Activated naive CD8-positive, alpha-beta T cell treated with anti-CD3 and anti-CD28 coated beads, Interleukin-2, amount 10 ng/mL, durations not matched to agents 7 days and 5 days (primary cell): Measurements from ENCODE around the gene SLC4A3. TPM values are rescaled to one million over a fixed set of nuclear protein-coding genes. Genes with fewer than 3 reads are reported as not detected.

Source experiments
- ATAC-seq: fragments of 150-1000 bp; cut with Tn5 transposase; one replicate; pipeline ENCODE4 v1.10.0; 2021; ENCODE audit warnings: low read depth, moderate library complexity
- POLR2A ChIA-PET: fragments of 350-600 bp; sonication (Branson Sonifier 250); formaldehyde crosslinking; loops from one replicate; lab custom pipeline; 2021; ENCODE audit warnings: antibody characterized with exemption; lab: Charles Lee
- DNase-seq: peaks from one replicate; pipeline ENCODE4 v3.0.0; 2021
- H3K27ac Mint-ChIP-seq: one replicate; pipeline ENCODE4 v1.8.0; 2022; ENCODE audit warnings: mild to moderate bottlenecking, mixed read lengths
- H3K27me3 Mint-ChIP-seq: one replicate; pipeline ENCODE4 v1.8.0; 2022; ENCODE audit warnings: mild to moderate bottlenecking, moderate library complexity, mixed read lengths
- H3K36me3 Mint-ChIP-seq: one replicate; pipeline ENCODE4 v1.8.0; 2021; ENCODE audit warnings: mild to moderate bottlenecking, mixed read lengths
- H3K4me1 Mint-ChIP-seq: one replicate; pipeline ENCODE4 v1.8.0; 2021; ENCODE audit warnings: mixed read lengths
- H3K4me3 Mint-ChIP-seq: one replicate; pipeline ENCODE4 v1.8.0; 2022; ENCODE audit warnings: mild to moderate bottlenecking, moderate library complexity, mixed read lengths
- H3K9me3 Mint-ChIP-seq: one replicate; pipeline ENCODE4 v1.8.0; 2021; ENCODE audit warnings: mixed read lengths
- total RNA-seq, 2 experiments: library from RNA; stranded (reverse); gene quantifications; one replicate each; pipeline ENCODE4 v1.2.3, GENCODE V29; 2021

SLC4A3 gene
- total RNA-seq, 2 experiments from 2014 or later, result not detected

DNA sequence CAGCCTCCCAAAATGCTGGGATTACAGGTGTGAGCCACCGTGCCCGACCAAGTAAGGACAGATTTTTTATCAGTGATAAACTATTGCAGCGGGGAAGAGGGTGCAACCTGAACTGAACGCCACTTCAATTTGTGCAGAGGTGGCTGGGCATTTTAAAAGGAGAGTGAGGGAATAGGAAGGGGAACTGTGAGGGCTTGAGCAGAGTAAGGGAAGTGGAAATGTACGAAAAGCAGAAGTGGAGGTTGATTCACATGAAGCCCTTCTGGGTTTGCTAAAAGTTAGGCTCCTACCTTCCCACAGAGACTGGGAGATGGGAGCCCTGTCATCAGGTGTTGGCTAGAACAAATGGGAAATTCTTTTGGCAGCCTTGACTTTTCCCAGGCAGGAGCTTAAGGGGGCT, 23.7 kb upstream of the SLC4A3 start:
- Mint-ChIP-seq H3K36me3 (peaks cover 7% of the 10 kb centered on the region), H3K4me3 (no peak overlapping the region), H3K27ac (no peak overlapping the region), H3K9me3 (no peaks in the 10 kb centered on the region), H3K4me1 (peaks cover 10% of the 10 kb centered on the region), H3K27me3 (no peaks in the 10 kb centered on the region)
- POLR2A ChIA-PET, result no interaction called here
- DNase-seq (no peak), ATAC-seq (no peak)

DNA sequence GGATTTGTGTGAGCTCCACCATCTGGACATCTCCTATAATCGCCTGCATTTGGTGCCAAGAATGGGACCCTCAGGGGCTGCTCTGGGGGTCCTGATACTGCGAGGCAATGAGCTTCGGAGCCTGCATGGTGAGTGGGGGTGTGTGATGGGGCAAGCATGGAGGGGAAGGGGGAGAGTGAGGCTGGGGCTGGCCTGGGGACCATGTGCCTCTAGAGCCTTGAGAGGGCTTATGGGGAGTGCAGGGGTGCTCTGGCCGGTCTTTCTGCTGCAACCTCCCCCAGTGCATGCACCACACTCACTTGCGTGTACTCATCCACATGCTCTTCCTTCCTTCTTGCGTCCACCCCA, 21.8 kb upstream of the SLC4A3 start:
- ATAC-seq (no peak), DNase-seq (no peak)
- POLR2A ChIA-PET, result no interaction called here
- H3K27ac Mint-ChIP-seq, result no peak overlapping the region
- H3K27me3 Mint-ChIP-seq, result no peaks in the 10 kb centered on the region
- H3K4me3 Mint-ChIP-seq, result no peak overlapping the region
- H3K4me1 Mint-ChIP-seq, result peaks cover 4% of the 10 kb centered on the region
- H3K9me3 Mint-ChIP-seq, result no peaks in the 10 kb centered on the region
- H3K36me3 Mint-ChIP-seq, result peaks cover 9% of the 10 kb centered on the region

DNA sequence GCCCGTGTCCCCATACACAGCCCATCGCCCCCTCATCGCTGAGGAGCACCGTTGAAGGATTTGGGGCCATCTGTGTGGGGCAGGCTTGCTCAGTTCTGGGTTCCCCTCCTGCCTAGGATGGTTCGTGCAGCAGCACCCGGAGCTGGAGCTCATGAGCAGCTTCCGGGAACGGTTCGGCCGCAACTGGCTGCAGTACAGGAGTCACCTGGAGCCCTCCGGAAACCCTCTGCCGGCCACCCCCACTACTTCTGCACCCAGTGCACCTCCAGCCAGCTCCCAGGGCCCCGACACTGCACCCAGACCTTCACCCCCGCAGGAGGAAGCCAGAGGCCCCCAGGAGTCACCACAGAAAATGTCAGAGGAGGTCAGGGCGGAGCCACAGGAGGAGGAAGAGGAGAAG, 19.5 kb upstream of the SLC4A3 start:
- DNase-seq, result no peak
- Mint-ChIP-seq H3K27ac (no peak overlapping the region), H3K4me1 (peaks cover 10% of the 10 kb centered on the region), H3K9me3 (no peaks in the 10 kb centered on the region), H3K36me3 (peaks cover 14% of the 10 kb centered on the region), H3K4me3 (no peak overlapping the region), H3K27me3 (no peaks in the 10 kb centered on the region)
- POLR2A ChIA-PET, result no interaction called here
- ATAC-seq, result no peak

DNA sequence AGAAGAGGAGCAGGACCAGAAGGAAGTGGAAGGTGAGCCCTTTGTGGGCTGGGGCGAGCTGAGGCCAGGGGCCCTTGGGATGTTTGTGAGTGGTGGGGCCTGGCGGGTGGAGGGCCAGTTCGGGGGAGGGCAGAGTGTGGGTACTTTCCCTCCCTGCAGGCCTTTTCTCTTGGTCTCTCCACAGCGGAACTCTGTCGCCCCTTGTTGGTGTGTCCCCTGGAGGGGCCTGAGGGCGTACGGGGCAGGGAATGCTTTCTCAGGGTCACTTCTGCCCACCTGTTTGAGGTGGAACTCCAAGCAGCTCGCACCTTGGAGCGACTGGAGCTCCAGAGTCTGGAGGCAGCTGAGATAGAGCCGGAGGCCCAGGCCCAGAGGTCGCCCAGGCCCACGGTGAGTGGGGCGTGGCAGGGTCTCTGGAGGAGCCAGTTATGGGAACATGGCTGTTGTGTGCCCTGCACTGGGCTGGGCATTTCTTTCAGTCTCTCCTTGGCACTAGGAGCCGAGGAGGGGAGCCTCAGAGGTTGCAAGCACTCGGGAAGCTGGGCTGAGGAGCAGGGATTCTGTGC, 18.9 kb upstream of the SLC4A3 start:
- Mint-ChIP-seq H3K4me1 (peaks cover 11% of the 10 kb centered on the region), H3K36me3 (peaks cover 14% of the 10 kb centered on the region), H3K27ac (no peak overlapping the region), H3K9me3 (no peaks in the 10 kb centered on the region), H3K27me3 (no peaks in the 10 kb centered on the region), H3K4me3 (no peak overlapping the region)
- ATAC-seq (no peak), DNase-seq (no peak)
- POLR2A ChIA-PET, result interaction anchor here (1.8 kb wide), 1 partner anchor 11 kb away, joined by 4 read pairs; the partner anchor contains the start of gene STK11IP

DNA sequence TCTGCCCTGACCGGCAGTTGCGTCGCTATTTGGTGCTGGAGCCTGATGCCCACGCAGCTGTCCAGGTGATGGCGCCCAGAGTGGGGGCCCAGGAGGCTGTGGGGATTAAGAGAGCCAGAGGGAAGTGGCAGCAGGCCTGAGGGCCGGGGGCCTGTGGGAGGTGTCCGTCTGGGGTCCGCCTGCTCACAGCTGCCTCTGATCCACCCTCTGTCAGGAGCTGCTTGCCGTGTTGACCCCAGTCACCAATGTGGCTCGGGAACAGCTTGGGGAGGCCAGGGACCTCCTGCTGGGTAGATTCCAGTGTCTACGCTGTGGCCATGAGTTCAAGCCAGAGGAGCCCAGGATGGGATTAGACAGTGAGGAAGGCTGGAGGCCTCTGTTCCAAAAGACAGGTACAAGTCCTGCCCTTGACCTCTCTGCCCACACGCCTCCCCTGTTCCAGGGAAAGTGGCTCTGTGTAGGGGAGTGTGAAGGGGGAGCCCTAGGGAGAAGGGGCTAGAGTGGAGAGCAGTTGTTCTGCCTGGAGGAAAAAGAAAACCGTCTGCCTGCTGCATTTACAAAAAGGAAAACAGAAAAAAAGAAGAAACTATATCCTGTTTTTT, 18.2 kb upstream of the SLC4A3 start:
- no peaks in the 10 kb centered on the region for H3K9me3 Mint-ChIP-seq
- ATAC-seq (no peak), DNase-seq (no peak)
- POLR2A ChIA-PET, result interaction anchor here (1.8 kb wide), 1 partner anchor 12 kb away, joined by 4 read pairs; the partner anchor contains the start of gene STK11IP
- peaks cover 11% of the 10 kb centered on the region for H3K36me3 Mint-ChIP-seq
- peaks cover 11% of the 10 kb centered on the region for H3K4me1 Mint-ChIP-seq
- H3K4me3 Mint-ChIP-seq, result no peak overlapping the region
- H3K27ac Mint-ChIP-seq, result no peak overlapping the region
- no peaks in the 10 kb centered on the region for H3K27me3 Mint-ChIP-seq

DNA sequence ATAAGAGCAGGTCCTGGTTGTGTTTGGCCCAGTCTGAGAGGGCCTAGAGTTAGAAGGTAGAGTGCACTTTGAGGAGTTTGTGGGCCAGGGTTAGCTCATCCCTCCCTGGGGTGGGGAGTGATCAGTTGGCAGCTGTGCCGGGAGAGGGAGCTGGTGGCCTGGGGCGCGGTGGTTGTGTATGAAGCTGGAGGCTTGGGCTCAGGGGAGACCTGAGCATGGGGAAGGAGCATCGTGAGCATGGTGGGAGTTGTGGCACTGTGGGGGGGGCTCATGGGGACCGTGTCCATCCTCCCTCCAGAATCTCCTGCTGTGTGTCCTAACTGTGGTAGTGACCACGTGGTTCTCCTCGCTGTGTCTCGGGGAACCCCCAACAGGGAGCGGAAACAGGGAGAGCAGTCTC, 16.1 kb upstream of the SLC4A3 start:
- DNase-seq (no peak), ATAC-seq (no peak)
- H3K27ac Mint-ChIP-seq, result no peak overlapping the region
- H3K27me3 Mint-ChIP-seq, result no peaks in the 10 kb centered on the region
- no peaks in the 10 kb centered on the region for H3K9me3 Mint-ChIP-seq
- peaks cover 11% of the 10 kb centered on the region for H3K4me1 Mint-ChIP-seq
- H3K36me3 Mint-ChIP-seq, result peaks cover 8% of the 10 kb centered on the region
- H3K4me3 Mint-ChIP-seq, result no peak overlapping the region
- POLR2A ChIA-PET, result no interaction called here

DNA sequence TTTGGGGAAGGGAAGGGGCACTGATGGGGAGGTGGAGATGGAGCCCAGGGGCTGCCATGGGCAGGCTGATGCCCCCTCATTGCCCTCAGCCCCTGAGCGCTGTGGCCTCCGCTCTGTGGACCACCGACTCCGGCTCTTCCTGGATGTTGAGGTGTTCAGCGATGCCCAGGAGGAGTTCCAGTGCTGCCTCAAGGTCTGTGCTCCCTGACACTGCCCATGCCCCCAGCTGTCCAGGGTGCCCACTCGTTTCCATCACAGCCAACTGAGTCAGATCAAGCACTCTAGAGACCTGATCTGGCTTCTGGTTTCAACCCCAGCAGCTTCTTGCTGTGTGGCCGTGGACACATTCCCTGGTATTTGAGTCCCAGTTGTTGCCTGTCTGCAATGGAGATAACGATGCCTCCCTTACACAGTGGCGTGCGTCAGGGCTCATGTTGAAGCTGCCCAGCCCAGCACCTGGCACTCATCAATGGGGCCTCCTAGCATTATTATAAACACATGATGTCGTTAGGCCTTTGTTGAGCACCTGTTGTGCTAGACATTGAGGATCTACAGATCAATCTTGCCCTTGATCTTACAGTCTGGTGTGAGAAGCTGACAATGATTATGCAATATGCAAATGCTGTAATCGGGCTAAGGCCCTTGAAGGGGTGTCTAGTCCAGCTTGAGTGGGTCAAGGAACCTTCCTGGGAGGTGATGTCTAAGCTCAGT, 15.4 kb upstream of the SLC4A3 start:
- no peak overlapping the region for H3K4me3 Mint-ChIP-seq
- POLR2A ChIA-PET, result interaction anchor here (0.7 to 0.8 kb wide), 2 partner anchors 10 to 84 kb away, joined by 3 read pairs; no protein-coding TSS in a partner anchor
- no peak overlapping the region for H3K27ac Mint-ChIP-seq
- DNase-seq (no peak), ATAC-seq (no peak)
- no peaks in the 10 kb centered on the region for H3K9me3 Mint-ChIP-seq
- peaks cover 11% of the 10 kb centered on the region for H3K4me1 Mint-ChIP-seq
- peaks cover 8% of the 10 kb centered on the region for H3K36me3 Mint-ChIP-seq
- no peaks in the 10 kb centered on the region for H3K27me3 Mint-ChIP-seq

DNA sequence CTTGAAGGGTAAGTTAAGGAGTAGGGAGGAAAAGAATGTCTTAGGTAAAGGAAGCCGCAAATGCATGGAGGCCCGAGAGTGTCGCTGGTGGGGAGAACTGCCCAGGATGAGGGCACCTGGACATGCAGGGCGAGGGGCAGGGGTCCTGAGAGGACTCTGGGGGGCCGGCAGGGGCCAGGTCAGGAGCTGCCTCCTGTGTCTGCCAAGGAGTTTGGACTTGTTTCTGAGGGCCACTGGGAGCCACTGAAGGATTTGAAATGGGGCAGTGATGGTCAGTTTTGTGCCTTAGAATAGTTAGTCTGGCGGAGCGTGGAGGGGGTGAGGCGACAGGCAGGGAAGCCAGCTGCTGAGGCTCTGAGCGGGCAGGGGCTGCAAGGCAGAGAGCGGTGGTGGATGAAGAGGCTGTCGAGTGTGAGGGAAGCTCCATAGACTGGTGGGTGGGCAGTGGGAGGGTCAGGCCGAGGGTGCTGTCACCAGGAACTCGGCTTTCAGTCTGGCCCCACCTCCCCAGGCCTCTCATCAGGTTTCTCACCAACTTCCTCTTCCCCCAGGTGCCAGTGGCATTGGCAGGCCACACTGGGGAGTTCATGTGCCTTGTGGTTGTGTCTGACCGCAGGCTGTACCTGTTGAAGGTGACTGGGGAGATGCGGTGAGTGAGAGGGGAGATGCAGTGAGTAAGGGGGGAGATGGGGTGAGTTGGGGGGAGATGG, 14.7 kb upstream of the SLC4A3 start:
- Mint-ChIP-seq H3K27ac (no peak overlapping the region), H3K4me1 (peaks cover 11% of the 10 kb centered on the region), H3K9me3 (no peaks in the 10 kb centered on the region), H3K36me3 (peaks cover 6% of the 10 kb centered on the region), H3K4me3 (no peak overlapping the region), H3K27me3 (no peaks in the 10 kb centered on the region)
- peak; percentile 38 for ATAC-seq
- no peak for DNase-seq
- POLR2A ChIA-PET, result interaction anchor here (0.7 to 0.8 kb wide), 2 partner anchors 10 to 84 kb away, joined by 3 read pairs; no protein-coding TSS in a partner anchor

DNA sequence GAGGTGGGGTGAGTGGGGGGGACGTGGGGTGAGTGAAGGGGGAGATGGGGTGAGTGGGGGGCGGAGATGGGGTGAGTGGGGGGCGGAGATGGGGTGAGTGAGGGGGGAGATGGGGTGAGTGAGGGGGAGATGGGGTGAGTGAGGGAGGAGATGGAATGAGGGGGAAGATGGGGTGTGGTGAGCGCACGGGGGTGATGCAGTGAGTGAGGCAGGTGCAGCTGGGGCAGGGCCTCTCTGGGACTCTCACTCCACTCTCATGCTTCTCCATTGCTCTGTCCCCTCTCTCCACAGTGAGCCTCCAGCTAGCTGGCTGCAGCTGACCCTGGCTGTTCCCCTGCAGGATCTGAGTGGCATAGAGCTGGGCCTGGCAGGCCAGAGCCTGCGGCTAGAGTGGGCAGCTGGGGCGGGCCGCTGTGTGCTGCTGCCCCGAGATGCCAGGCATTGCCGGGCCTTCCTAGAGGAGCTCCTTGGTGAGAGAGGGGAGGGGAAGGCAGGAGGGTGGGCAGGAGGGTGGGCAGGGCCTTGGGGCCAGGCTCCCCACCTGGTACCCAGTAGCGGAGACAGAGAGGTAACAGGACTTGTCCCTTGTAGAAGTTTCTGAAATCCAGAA, 13.9 kb upstream of the SLC4A3 start:
- Mint-ChIP-seq H3K9me3 (no peaks in the 10 kb centered on the region), H3K4me3 (no peak overlapping the region), H3K36me3 (peaks cover 6% of the 10 kb centered on the region), H3K27me3 (no peaks in the 10 kb centered on the region), H3K27ac (no peak overlapping the region), H3K4me1 (peaks cover 9% of the 10 kb centered on the region)
- ATAC-seq, result no peak
- DNase-seq, result no peak
- POLR2A ChIA-PET, result no interaction called here

DNA sequence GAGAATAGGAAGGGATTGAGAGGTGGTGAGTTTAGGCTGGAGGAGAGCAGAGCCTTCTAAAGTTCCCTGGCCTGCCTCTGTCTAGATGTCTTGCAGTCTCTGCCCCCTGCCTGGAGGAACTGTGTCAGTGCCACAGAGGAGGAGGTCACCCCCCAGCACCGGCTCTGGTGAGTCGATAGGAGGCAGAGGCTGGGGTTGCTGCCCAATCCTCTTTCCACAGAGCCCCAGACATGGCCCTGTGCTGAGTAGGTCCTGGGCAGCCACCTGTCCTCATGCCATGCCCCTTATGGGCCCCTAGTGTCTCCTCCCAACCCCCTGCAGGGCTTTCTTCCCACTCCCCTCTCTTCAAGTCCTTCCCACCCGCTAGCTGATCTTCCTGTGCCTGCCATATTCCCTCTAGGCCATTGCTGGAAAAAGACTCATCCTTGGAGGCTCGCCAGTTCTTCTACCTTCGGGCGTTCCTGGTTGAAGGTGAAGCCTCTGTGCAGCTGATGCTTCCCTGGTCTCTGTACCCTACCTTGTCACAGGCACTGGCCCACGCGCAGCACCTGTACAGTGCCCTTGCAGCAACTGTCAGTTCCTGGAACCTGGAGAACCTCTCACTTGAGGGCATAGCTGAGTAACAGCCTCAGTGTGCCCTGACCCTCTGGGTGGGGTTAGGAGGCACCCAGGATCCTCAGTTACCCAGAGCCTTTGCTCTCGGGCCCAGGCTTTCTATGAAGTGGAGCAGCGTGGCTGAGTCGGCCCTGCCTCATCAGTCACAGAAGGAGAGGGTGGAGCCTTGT, 13.2 kb upstream of the SLC4A3 start:
- no peaks in the 10 kb centered on the region for H3K27me3 Mint-ChIP-seq
- no peak overlapping the region for H3K27ac Mint-ChIP-seq
- POLR2A ChIA-PET, result no interaction called here
- H3K9me3 Mint-ChIP-seq, result no peaks in the 10 kb centered on the region
- DNase-seq (no peak), ATAC-seq (no peak)
- no peak overlapping the region for H3K4me3 Mint-ChIP-seq
- H3K4me1 Mint-ChIP-seq, result peaks cover 9% of the 10 kb centered on the region
- peaks cover 5% of the 10 kb centered on the region for H3K36me3 Mint-ChIP-seq

DNA sequence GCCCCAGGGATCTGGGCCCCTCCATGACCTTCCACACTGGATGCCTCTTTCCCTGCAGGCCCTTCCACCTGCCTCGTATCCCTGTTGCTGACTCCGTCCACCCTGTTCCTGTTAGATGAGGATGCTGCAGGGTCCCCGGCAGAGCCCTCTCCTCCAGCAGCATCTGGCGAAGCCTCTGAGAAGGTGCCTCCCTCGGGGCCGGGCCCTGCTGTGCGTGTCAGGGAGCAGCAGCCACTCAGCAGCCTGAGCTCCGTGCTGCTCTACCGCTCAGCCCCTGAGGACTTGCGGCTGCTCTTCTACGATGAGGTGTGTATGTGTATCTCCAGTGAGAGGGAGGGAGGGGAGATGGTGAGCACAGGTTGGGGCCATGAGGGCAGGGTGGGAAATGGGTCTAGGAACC, 12.4 kb upstream of the SLC4A3 start:
- POLR2A ChIA-PET, result no interaction called here
- no peak overlapping the region for H3K27ac Mint-ChIP-seq
- ATAC-seq (no peak), DNase-seq (no peak)
- no peaks in the 10 kb centered on the region for H3K27me3 Mint-ChIP-seq
- peaks cover 5% of the 10 kb centered on the region for H3K36me3 Mint-ChIP-seq
- H3K9me3 Mint-ChIP-seq, result no peaks in the 10 kb centered on the region
- peaks cover 9% of the 10 kb centered on the region for H3K4me1 Mint-ChIP-seq
- no peak overlapping the region for H3K4me3 Mint-ChIP-seq

DNA sequence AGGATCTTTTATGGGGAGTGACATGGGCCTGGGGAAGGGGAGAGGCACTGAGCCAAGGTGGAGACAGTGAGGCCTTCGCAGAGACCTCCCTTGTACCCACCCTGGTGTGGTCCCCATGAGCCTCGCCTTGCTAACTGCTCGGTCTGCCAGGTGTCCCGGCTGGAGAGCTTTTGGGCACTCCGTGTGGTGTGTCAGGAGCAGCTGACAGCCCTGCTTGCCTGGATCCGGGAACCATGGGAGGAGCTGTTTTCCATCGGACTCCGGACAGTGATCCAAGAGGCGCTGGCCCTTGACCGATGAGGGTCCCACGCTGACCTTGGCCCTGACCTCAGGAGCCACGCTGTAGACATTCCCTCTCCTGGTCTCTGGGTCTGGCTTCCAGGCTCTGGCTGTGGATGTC, 11.5 kb upstream of the SLC4A3 start:
- Mint-ChIP-seq H3K27me3 (no peaks in the 10 kb centered on the region), H3K36me3 (peaks cover 5% of the 10 kb centered on the region), H3K27ac (no peak overlapping the region), H3K9me3 (no peaks in the 10 kb centered on the region), H3K4me3 (no peak overlapping the region), H3K4me1 (peaks cover 9% of the 10 kb centered on the region)
- DNase-seq (no peak), ATAC-seq (no peak)
- POLR2A ChIA-PET, result no interaction called here

DNA sequence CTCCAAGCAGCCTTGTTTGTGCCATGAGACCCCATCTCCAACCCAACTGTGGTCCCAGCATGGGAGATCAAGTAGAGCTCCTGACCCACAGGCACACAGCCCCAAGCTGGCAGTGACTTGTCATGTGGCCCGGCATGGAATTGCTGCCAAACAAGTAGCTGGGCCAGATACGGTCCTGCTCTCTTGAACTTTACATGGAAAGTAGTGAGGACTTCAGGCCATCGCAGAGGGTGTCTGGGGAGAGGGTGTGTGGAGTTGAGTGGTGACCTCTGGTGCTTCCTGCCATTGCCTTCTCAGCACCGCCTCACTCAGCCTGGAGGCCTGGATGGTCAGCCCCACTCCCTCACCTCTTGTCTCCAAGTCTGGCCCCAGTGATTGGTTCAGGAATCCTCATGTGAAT, 10.9 kb upstream of the SLC4A3 start:
- Mint-ChIP-seq H3K36me3 (peaks cover 2% of the 10 kb centered on the region), H3K4me1 (peaks cover 9% of the 10 kb centered on the region), H3K4me3 (no peak overlapping the region), H3K9me3 (no peaks in the 10 kb centered on the region), H3K27ac (no peak overlapping the region), H3K27me3 (no peaks in the 10 kb centered on the region)
- ATAC-seq (no peak), DNase-seq (no peak)
- POLR2A ChIA-PET, result no interaction called here
